IMR-90 (cell line): ENCODE measurements around the gene TENM3. TPM values are rescaled to one million over a fixed set of nuclear protein-coding genes. Genes with fewer than 3 reads are reported as not detected.

Experiments used
- ATAC-seq: fragments of 200-7000 bp; cut with Tn5 transposase; 2 replicates; pipeline ENCODE4 v1.9.1; 2020; ENCODE audit warnings: low read depth, mild to moderate bottlenecking, moderate library complexity
- BruUV-seq: library from RNA; stranded (reverse); fragments of 400-500 nt; replicated peaks from 2 replicates; lab custom pipeline; 2021; lab: Mats Ljungman, UMichigan
- CTCF ChIA-PET: fragments of 300-600 bp; formaldehyde crosslinking; extraction: SDS; loops from one replicate; lab custom pipeline; 2021; ENCODE audit warnings: antibody characterized with exemption; lab: Yijun Ruan, JAX
- POLR2A ChIA-PET: fragments of 300-600 bp; sonication (Branson Sonifier 250); formaldehyde crosslinking; loops from one replicate; lab custom pipeline; 2022; ENCODE audit warnings: antibody characterized with exemption; ENCODE audit not compliant: unreplicated experiment; lab: Charles Lee
- DNase-seq: peaks from one replicate; pipeline ENCODE4 v3.0.0; 2013
- H2AFZ ChIP-seq: replicated peaks from 2 replicates; pipeline ENCODE3; 2013; ENCODE audit warnings: low read length, mild to moderate bottlenecking; ENCODE audit not compliant: poor library complexity
- H2AK5ac ChIP-seq: 2 replicates; pipeline ENCODE4 v1.6.1; 2013; ENCODE audit warnings: low read depth, low read length, inconsistent platforms
- H2AK9ac ChIP-seq: replicated peaks from 2 replicates; pipeline ENCODE3; 2013; ENCODE audit warnings: mild to moderate bottlenecking, low read depth, low read length, moderate library complexity; ENCODE audit not compliant: poor library complexity
- H2BK120ac ChIP-seq: 2 replicates; pipeline ENCODE4 v1.6.1; 2013; ENCODE audit warnings: low read depth, low read length, inconsistent platforms
- H2BK15ac ChIP-seq: 3 replicates; pipeline ENCODE4 v1.6.1; 2013; ENCODE audit warnings: low read depth, low read length, inconsistent platforms
- H2BK20ac ChIP-seq: 2 replicates; pipeline ENCODE4 v1.6.1; 2013; ENCODE audit warnings: low read depth, mild to moderate bottlenecking, inconsistent platforms, low read length, moderate library complexity
- H2BK5ac ChIP-seq: 2 replicates; pipeline ENCODE4 v1.6.1; 2013; ENCODE audit warnings: mild to moderate bottlenecking, low read depth, low read length, inconsistent platforms; ENCODE audit not compliant: poor library complexity, severe bottlenecking
- H3K14ac ChIP-seq: replicated peaks from 2 replicates; pipeline ENCODE4 v1.6.1; 2013; ENCODE audit warnings: low read depth, low read length, inconsistent platforms
- H3K18ac ChIP-seq: 2 replicates; pipeline ENCODE4 v1.6.1; 2013; ENCODE audit warnings: low read depth, low read length, control low read depth
- H3K23ac ChIP-seq: 2 replicates; pipeline ENCODE4 v1.6.1; 2013; ENCODE audit warnings: low read depth, low read length, inconsistent platforms
- H3K27ac ChIP-seq: 2 replicates; pipeline ENCODE4 v1.5.1; 2013; ENCODE audit warnings: mild to moderate bottlenecking, control low read depth, low read length; ENCODE audit not compliant: insufficient read depth
- H3K27me3 ChIP-seq: 2 replicates; pipeline ENCODE4 v1.6.1; 2013; ENCODE audit warnings: low read length; ENCODE audit not compliant: control insufficient read depth, insufficient read depth
- H3K36me3 ChIP-seq: 2 replicates; pipeline ENCODE4 v1.6.1; 2013; ENCODE audit warnings: low read length, mixed read lengths; ENCODE audit not compliant: control insufficient read depth, insufficient read depth
- H3K4ac ChIP-seq: 2 replicates; pipeline ENCODE4 v1.6.1; 2013; ENCODE audit warnings: low read depth, low read length, inconsistent platforms
- H3K4me1 ChIP-seq: 2 replicates; pipeline ENCODE4 v1.6.1; 2013; ENCODE audit warnings: low read length, mixed read lengths; ENCODE audit not compliant: control insufficient read depth, insufficient read depth
- H3K4me2 ChIP-seq: 2 replicates; pipeline ENCODE4 v1.6.1; 2013; ENCODE audit warnings: low read depth, mild to moderate bottlenecking, control low read depth, low read length, moderate library complexity
- H3K4me3 ChIP-seq: 2 replicates; pipeline ENCODE4 v1.5.1; 2013; ENCODE audit warnings: low read depth, mild to moderate bottlenecking, control low read depth, low read length, moderate library complexity; ENCODE audit not compliant: insufficient read depth
- H3K56ac ChIP-seq: 2 replicates; pipeline ENCODE4 v1.6.1; 2013; ENCODE audit warnings: low read length, inconsistent platforms; ENCODE audit not compliant: insufficient read depth; ENCODE audit errors: extremely low read depth
- H3K79me1 ChIP-seq, 2 experiments: 2 replicates each; pipeline ENCODE4 v1.6.1; 2013; ENCODE audit warnings: low read length in 2 of 2, inconsistent platforms in 1 of 2, low read depth in 1 of 2
- H3K9ac ChIP-seq: 2 replicates; pipeline ENCODE4 v1.6.1; 2013; ENCODE audit warnings: low read depth, low read length, control low read depth
- H3K9me1 ChIP-seq: 2 replicates; pipeline ENCODE4 v1.6.1; 2013; ENCODE audit warnings: low read length, inconsistent platforms; ENCODE audit not compliant: insufficient read depth
- H3K9me3 ChIP-seq: 2 replicates; pipeline ENCODE4 v1.6.1; 2013; ENCODE audit warnings: low read length; ENCODE audit not compliant: control insufficient read depth, insufficient read depth
- H4K20me1 ChIP-seq: 2 replicates; pipeline ENCODE4 v1.6.1; 2013; ENCODE audit warnings: low read length, inconsistent platforms; ENCODE audit not compliant: insufficient read depth
- H4K5ac ChIP-seq: 2 replicates; pipeline ENCODE4 v1.6.1; 2013; ENCODE audit warnings: mild to moderate bottlenecking, low read depth, low read length, control low read depth
- H4K8ac ChIP-seq, 2 experiments: 2 replicates each; pipeline ENCODE4 v1.6.1; 2013; ENCODE audit warnings: low read depth in 2 of 2, low read length in 2 of 2, control low read depth in 1 of 2, inconsistent platforms in 1 of 2
- H4K91ac ChIP-seq: 2 replicates; pipeline ENCODE4 v1.6.1; 2013; ENCODE audit warnings: low read depth, low read length, inconsistent platforms; ENCODE audit not compliant: insufficient read depth
- BHLHE40 ChIP-seq: fragments of 150-350 bp; IDR thresholded peaks from 2 replicates; pipeline ENCODE4 v1.6.1; 2016; ENCODE audit warnings: mild to moderate bottlenecking, low read depth, low read length
- CEBPB ChIP-seq: IDR thresholded peaks from 2 replicates; pipeline ENCODE4 v1.6.1; 2012; ENCODE audit warnings: low read depth, low read length, improper control_type of control experiment
- CHD1 ChIP-seq: IDR thresholded peaks from 2 replicates; pipeline ENCODE4 v1.6.1; 2012; ENCODE audit warnings: low read depth, low read length, improper control_type of control experiment
- CTCF ChIP-seq: conservative IDR thresholded peaks from 2 replicates; pipeline ENCODE4 v1.5.1; 2012; ENCODE audit warnings: mild to moderate bottlenecking, low read depth, low read length, improper control_type of control experiment
- ELK1 ChIP-seq: fragments of 150-350 bp; IDR thresholded peaks from 2 replicates; pipeline ENCODE4 v1.6.1; 2016; ENCODE audit warnings: low read depth, mild to moderate bottlenecking, low read length, moderate library complexity, borderline replicate concordance
- FOS ChIP-seq: fragments of 150-350 bp; IDR thresholded peaks from 2 replicates; pipeline ENCODE4 v1.6.1; 2016; ENCODE audit warnings: low read depth, low read length
- MAFK ChIP-seq: IDR thresholded peaks from 2 replicates; pipeline ENCODE4 v1.6.1; 2012; ENCODE audit warnings: low read depth, low read length, improper control_type of control experiment
- MAZ ChIP-seq: IDR thresholded peaks from 2 replicates; pipeline ENCODE4 v1.6.1; 2012; ENCODE audit warnings: low read depth, mild to moderate bottlenecking, low read length, improper control_type of control experiment, moderate library complexity, borderline replicate concordance
- MXI1 ChIP-seq: IDR thresholded peaks from 2 replicates; pipeline ENCODE4 v1.6.1; 2012; ENCODE audit warnings: low read depth, mild to moderate bottlenecking, low read length, moderate library complexity, borderline replicate concordance
- NFE2L2 ChIP-seq: fragments of 150-350 bp; IDR thresholded peaks from 2 replicates; pipeline ENCODE4 v1.6.1; 2016; ENCODE audit warnings: low read depth, mild to moderate bottlenecking, low read length
- POLR2A ChIP-seq: IDR thresholded peaks from 2 replicates; pipeline ENCODE4 v1.6.1; 2012; ENCODE audit warnings: mild to moderate bottlenecking, low read depth, low read length
- RAD21 ChIP-seq: IDR thresholded peaks from 2 replicates; pipeline ENCODE4 v1.6.1; 2012; ENCODE audit warnings: low read length, improper control_type of control experiment
- RCOR1 ChIP-seq: IDR thresholded peaks from 2 replicates; pipeline ENCODE4 v1.6.1; 2012; ENCODE audit warnings: mild to moderate bottlenecking, low read length, improper control_type of control experiment; ENCODE audit not compliant: insufficient replicate concordance
- RFX5 ChIP-seq: IDR thresholded peaks from 2 replicates; pipeline ENCODE4 v1.8.0; 2012; ENCODE audit warnings: low read depth, mild to moderate bottlenecking, low read length, moderate library complexity
- SMC3 ChIP-seq: fragments of 150-350 bp; IDR thresholded peaks from 2 replicates; pipeline ENCODE4 v1.6.1; 2016; ENCODE audit warnings: low read depth, mild to moderate bottlenecking, antibody characterized with exemption, low read length, moderate library complexity
- USF2 ChIP-seq: fragments of 150-350 bp; IDR thresholded peaks from 2 replicates; pipeline ENCODE4 v1.6.1; 2017; ENCODE audit warnings: mild to moderate bottlenecking, antibody characterized with exemption, low read length, low read depth
- WGBS, 2 experiments: methylation state at CpG; one replicate each; pipeline versions ENCODE4 v1.1.5 to v1.1.7; 2013; ENCODE audit warnings: missing lambda C conversion rate in 2 of 2; ENCODE audit not compliant: insufficient read length in 1 of 2; ENCODE audit errors: extremely low coverage in 2 of 2; 5-methylcytosine and 5-hydroxymethylcytosine counted together
- dilution Hi-C: fragments of 300-500 bp; cut with HindIII; formaldehyde crosslinking; loops from one replicate; pipeline ENCODE4 v1.14.3; 2018; ENCODE audit warnings: low sequenced_read_pairs; ENCODE audit not compliant: unreplicated experiment
- in situ Hi-C: fragments of 300-500 bp; cut with MboI; formaldehyde crosslinking; loops from 3 replicates; pipeline ENCODE4 v1.14.3; 2019; ENCODE audit warnings: low sequenced_read_pairs, inconsistent platforms, mixed read lengths
- intact Hi-C: fragments of 100-400 bp; cut with micrococcal nuclease; formaldehyde crosslinking; loops from 2 replicates; pipeline ENCODE4 v1.10.0; 2022
- polyA plus RNA-seq, 3 experiments: library from polyadenylated mRNA; depleted of rRNA; stranded (reverse); fragments of >200 nt; gene quantifications; 2 replicates each; pipeline ENCODE4 v1.2.3, GENCODE V29; 2012; ENCODE audit warnings: low replicate concordance in 1 of 3
- total RNA-seq: library from RNA; depleted of rRNA; stranded (reverse); fragments of >200 nt; gene quantifications from 2 replicates; pipeline ENCODE4 v1.2.3, GENCODE V29; 2012

The TENM3 gene
- total and polyA plus RNA-seq, 2 of the 4 experiments (the other 2 are of a cell fraction) = 29.9 to 173 TPM

GRCh38 chr4:182231496-182231895 is 11.7 kb upstream of the TENM3 start:
- H4K20me1 ChIP-seq = no peaks in the 10 kb centered on the region
- 0 out of 4 replicates have a peak, but pooled peaks cover 2% of the 10 kb centered on the region in 2 experiments for H3K79me1 ChIP-seq
- H2BK120ac ChIP-seq = no peak overlapping the region; the same call in 1 of the 2 replicates
- peak overlapping the region; percentile 17; the same call in 1 of the 2 replicates for H3K23ac ChIP-seq
- H3K4ac ChIP-seq = no peak overlapping the region
- no peaks in the 10 kb centered on the region for H3K9me3 ChIP-seq
- H3K27me3 ChIP-seq = no peaks in the 10 kb centered on the region
- ChIA-PET POLR2A (no interaction called here), CTCF (no interaction called here)
- H3K4me1 ChIP-seq = peaks cover 14% of the 10 kb centered on the region
- H4K5ac ChIP-seq = no peak overlapping the region
- H3K18ac ChIP-seq = no peak overlapping the region
- ATAC-seq (no peak; the same call in 1 of the 2 replicates), DNase-seq (no peak)
- dilution Hi-C loops = no loop called here
- H3K14ac ChIP-seq = no peak overlapping the region
- H2BK5ac ChIP-seq = no peak overlapping the region
- H2BK15ac ChIP-seq = no peak overlapping the region
- BruUV-seq = no TSS peak
- H2AK9ac ChIP-seq = no peak overlapping the region
- TF ChIP-seq RAD21 (no peak), SMC3 (no peak), MAZ (no peak), BHLHE40 (no peak), CEBPB (no peak), CHD1 (no peak), CTCF (no peak), RFX5 (no peak), RCOR1 (no peak), POLR2A (no peak), NFE2L2 (no peak), USF2 (no peak), ELK1 (no peak), MXI1 (no peak), FOS (no peak), MAFK (no peak)
- H2AFZ ChIP-seq = no peak overlapping the region
- no peaks in the 10 kb centered on the region for H3K36me3 ChIP-seq
- peak overlapping the region in 1 of 2 experiments; percentile 20; a peak in 2 of 4 replicates for H4K8ac ChIP-seq
- no peak overlapping the region for H3K4me2 ChIP-seq
- H3K9ac ChIP-seq = no peak overlapping the region
- WGBS, 2 experiments = 83% methylated on average over 2 of the region's 5 CpGs; no CpG with 5 or more reads in 1 of the 2 experiments
- no peak overlapping the region for H3K56ac ChIP-seq
- no peak overlapping the region for H4K91ac ChIP-seq
- no peak overlapping the region for H2BK20ac ChIP-seq
- no peak overlapping the region for H2AK5ac ChIP-seq
- H3K9me1 ChIP-seq = peaks cover 9% of the 10 kb centered on the region; the same call in 1 of the 2 replicates
- no peak overlapping the region for H3K4me3 ChIP-seq
- intact Hi-C loops = loop anchor here (10.0 kb wide), 1 partner anchor 1763 kb away; no protein-coding TSS in a partner anchor
- in situ Hi-C loops = no loop called here
- H3K27ac ChIP-seq = no peak overlapping the region
